22Rv1 (cell line): ENCODE measurements around the gene KAT2A.

Source experiments
- ZFX ChIP-seq: fragments of 450-650 bp; IDR thresholded peaks from 2 replicates; pipeline ENCODE4 v1.6.1; 2017; ENCODE audit warnings: antibody characterized with exemption, borderline replicate concordance
- TF ChIP-seq, protein P1 (sequence below): fragments of 450-650 bp; IDR thresholded peaks from 2 replicates; pipeline ENCODE4 v1.5.1; 2017; ENCODE audit warnings: mild to moderate bottlenecking

DNA sequence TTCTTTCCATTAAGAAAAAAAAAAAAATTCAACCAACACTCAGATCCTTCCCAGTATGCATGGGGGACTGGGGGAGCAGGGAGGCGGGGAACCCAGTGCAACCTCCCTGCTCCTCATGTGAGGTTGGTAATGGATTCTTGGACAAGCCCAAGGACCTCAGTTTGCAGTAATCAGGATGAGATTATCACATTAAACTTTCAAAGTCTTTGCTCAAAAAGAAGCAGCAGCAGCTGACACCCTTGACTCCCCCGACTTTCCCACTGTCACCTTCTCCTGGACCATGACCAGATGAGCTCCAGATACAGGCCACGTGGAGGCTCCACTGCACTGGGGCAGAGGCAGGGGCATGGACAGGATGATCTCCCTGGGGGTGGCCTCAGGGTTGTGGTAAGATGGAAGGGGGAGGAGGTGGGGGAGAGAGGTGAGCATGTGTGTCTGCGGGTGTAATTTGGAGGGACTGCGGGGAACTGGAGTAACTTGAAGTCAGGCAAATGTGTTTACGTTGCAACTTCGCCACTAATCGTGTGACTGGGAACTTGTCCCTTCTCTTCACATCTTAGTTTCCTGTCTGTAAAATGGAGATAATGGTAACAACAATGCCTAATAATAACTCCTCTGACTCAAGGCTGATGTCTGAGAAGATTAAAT, 42.6 kb downstream of the KAT2A start:
- TF ChIP-seq, protein P1, sequence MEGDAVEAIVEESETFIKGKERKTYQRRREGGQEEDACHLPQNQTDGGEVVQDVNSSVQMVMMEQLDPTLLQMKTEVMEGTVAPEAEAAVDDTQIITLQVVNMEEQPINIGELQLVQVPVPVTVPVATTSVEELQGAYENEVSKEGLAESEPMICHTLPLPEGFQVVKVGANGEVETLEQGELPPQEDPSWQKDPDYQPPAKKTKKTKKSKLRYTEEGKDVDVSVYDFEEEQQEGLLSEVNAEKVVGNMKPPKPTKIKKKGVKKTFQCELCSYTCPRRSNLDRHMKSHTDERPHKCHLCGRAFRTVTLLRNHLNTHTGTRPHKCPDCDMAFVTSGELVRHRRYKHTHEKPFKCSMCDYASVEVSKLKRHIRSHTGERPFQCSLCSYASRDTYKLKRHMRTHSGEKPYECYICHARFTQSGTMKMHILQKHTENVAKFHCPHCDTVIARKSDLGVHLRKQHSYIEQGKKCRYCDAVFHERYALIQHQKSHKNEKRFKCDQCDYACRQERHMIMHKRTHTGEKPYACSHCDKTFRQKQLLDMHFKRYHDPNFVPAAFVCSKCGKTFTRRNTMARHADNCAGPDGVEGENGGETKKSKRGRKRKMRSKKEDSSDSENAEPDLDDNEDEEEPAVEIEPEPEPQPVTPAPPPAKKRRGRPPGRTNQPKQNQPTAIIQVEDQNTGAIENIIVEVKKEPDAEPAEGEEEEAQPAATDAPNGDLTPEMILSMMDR: no peak
- TF ChIP-seq ZFX: no peak
